Measurements from ENCODE around the gene GOLGA5. TPM values are rescaled to one million over a fixed set of nuclear protein-coding genes. Genes with fewer than 3 reads are reported as not detected.

GOLGA5 gene
- total and polyA plus RNA-seq, 2 of the 13 experiments (the other 11 are each of a cell fraction or from before 2014, with no cell fraction given) = 31.0 to 40.0 TPM

- 0 out of 2 replicates have a peak, but pooled peaks have one; percentile 42 for TF ChIP-seq ZNF646 (CRISPR knock-in tag; IDR thresholded peaks at IDR 0.05)
- no peak for TF ChIP-seq TBL1XR1 (IDR thresholded peaks at IDR 0.05; ENCODE audit: borderline replicate concordance, low read length, partially characterized antibody)
- TF ChIP-seq POGZ (CRISPR knock-in tag; IDR thresholded peaks at IDR 0.05) = no peak
- TF ChIP-seq ERF (CRISPR knock-in tag; IDR thresholded peaks at IDR 0.05) = no peak
- no peak for TF ChIP-seq ZNF414 (CRISPR knock-in tag; IDR thresholded peaks at IDR 0.05)
- no peak for TF ChIP-seq ZBTB7A (CRISPR knock-in tag; IDR thresholded peaks at IDR 0.05)
- no peak for TF ChIP-seq ZNF17 (CRISPR knock-in tag; IDR thresholded peaks at IDR 0.05)
- no peak for TF ChIP-seq PCBP1 (IDR thresholded peaks at IDR 0.05; ENCODE audit: borderline replicate concordance, low read depth, low read length)
- no peak for TF ChIP-seq ZBTB33 (CRISPR knock-in tag; IDR thresholded peaks at IDR 0.05)
- no peak for TF ChIP-seq MATR3 (CRISPR knock-in tag; IDR thresholded peaks at IDR 0.05)
- TF ChIP-seq KAT2B (IDR thresholded peaks at IDR 0.05; ENCODE audit: borderline replicate concordance, low read depth, low read length) = no peak
- no peak for TF ChIP-seq ZNF407 (CRISPR knock-in tag; IDR thresholded peaks at IDR 0.05; ENCODE audit: not compliant biosample characterization)
Measured at GRCh38 chr14:92747701-92748258, 46.3 kb upstream of the GOLGA5 start (continued).

Data from HepG2 (cell line).